ENCODE measurements around the gene PHYH. TPM values are rescaled to one million over a fixed set of nuclear protein-coding genes. Genes with fewer than 3 reads are reported as not detected.

The PHYH gene
- total and polyA plus RNA-seq, 4 donors, result 45.4 to 139 (median 86.8) TPM

DNA sequence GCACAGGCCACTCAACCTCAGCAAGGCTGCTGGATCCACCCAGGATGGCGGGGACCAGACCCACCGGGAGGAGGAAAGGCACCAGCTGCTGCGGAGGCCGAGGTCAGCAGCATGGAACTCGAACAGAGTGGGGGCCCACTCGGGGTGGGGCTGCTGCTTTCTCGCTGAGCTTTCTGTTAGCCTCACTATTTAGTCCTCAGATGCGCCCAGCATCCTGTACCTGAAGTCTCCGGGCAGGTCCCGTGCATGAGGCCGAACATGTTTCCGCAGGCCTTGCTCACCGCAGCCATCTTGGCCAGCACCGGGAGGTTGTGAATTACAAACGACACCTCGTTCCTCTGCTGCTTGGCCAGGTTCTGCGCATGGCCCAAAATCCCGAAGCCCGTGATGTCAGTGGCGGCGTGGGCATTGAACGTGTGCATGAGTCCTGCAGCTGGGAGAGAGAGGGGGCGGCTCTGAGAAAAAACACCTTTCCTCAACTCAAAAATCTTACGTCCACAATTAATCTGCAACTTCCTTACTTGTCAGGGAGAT, 22.8 kb upstream of the PHYH start:
- Histone ChIP-seq H3K27me3 (ENCODE audit: control insufficient read depth in 4 of 4, insufficient read depth in 4 of 4, low read length in 3 of 4) (no peaks in the 10 kb centered on the region), H3K9me3 (ENCODE audit: control insufficient read depth in 4 of 4, low read length in 3 of 4) (no peaks in the 10 kb centered on the region), H3K4me1 (ENCODE audit: control insufficient read depth in 4 of 4, insufficient read depth in 4 of 4, low read length in 3 of 4) (no peaks in the 10 kb centered on the region), H3K9ac (ENCODE audit: low read depth in 1 of 2, low read length in 2 of 2) (no peak overlapping the region), H3K4me3 (ENCODE audit: low read depth in 1 of 3, low read length in 3 of 3) (no peak overlapping the region), H3K27ac (ENCODE audit: low read depth in 1 of 2, low read length in 2 of 2) (no peak overlapping the region), H3K36me3 (ENCODE audit: control insufficient read depth in 4 of 4, insufficient read depth in 3 of 4, low read depth in 1 of 4, low read length in 3 of 4) (peaks cover 26 to 62% (median 31%) of the 10 kb centered on the region in 4 donors)
- WGBS, result 97% methylated on average over 24 of the region's 24 CpGs
- TF ChIP-seq HNF4A (conservative IDR thresholded peaks at IDR 0.05) (no peak), HNF4G (IDR thresholded peaks at IDR 0.05) (no peak), RXRA (IDR thresholded peaks at IDR 0.05) (no peak), RAD21 (IDR thresholded peaks at IDR 0.05) (no peak), YY1 (IDR thresholded peaks at IDR 0.05) (no peak)
- no peak for DNase-seq (ENCODE audit: low spot score)

DNA sequence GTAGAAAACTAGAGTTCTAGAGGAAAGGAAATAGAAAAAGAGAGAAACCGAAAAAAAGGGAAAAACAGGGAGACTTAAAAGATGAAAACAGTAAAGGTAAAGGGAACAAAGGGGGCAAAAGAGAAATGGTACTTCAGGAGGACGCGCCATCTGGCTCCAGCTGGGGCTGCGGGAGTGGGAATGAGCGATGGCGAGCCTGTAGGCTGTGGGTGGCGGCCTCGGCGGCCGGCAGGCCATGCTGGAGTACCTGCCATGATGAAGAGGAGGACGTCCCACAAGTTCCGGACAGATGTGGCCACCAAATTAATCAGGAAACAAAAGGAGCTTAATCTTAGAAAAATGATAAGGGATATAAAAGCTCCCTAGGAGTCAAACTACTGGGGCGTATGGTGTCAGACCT, 21.7 kb upstream of the PHYH start:
- WGBS, result 93% methylated on average over 13 of the region's 13 CpGs
- H3K36me3 ChIP-seq (ENCODE audit: control insufficient read depth in 4 of 4, insufficient read depth in 3 of 4, low read depth in 1 of 4, low read length in 3 of 4), result peaks cover 26 to 55% (median 30%) of the 10 kb centered on the region in 4 donors
- H3K27me3 ChIP-seq (ENCODE audit: control insufficient read depth in 4 of 4, insufficient read depth in 4 of 4, low read length in 3 of 4), result no peaks in the 10 kb centered on the region

More for the DNA sequence above, 21.7 kb upstream of the PHYH start:
- DNase-seq (ENCODE audit: low spot score), result no peak
- Histone ChIP-seq H3K4me3 (ENCODE audit: low read depth in 1 of 3, low read length in 3 of 3) (no peak overlapping the region), H3K9ac (ENCODE audit: low read depth in 1 of 2, low read length in 2 of 2) (no peak overlapping the region), H3K27ac (ENCODE audit: low read depth in 1 of 2, low read length in 2 of 2) (no peak overlapping the region), H3K9me3 (ENCODE audit: control insufficient read depth in 4 of 4, low read length in 3 of 4) (no peaks in the 10 kb centered on the region), H3K4me1 (ENCODE audit: control insufficient read depth in 4 of 4, insufficient read depth in 4 of 4, low read length in 3 of 4) (no peaks in the 10 kb centered on the region)
- TF ChIP-seq, protein P1, sequence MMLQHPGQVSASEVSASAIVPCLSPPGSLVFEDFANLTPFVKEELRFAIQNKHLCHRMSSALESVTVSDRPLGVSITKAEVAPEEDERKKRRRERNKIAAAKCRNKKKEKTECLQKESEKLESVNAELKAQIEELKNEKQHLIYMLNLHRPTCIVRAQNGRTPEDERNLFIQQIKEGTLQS (IDR thresholded peaks at IDR 0.05), result no peak
- TF ChIP-seq, protein P2, sequence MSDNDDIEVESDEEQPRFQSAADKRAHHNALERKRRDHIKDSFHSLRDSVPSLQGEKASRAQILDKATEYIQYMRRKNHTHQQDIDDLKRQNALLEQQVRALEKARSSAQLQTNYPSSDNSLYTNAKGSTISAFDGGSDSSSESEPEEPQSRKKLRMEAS (IDR thresholded peaks at IDR 0.05), result no peak
- TF ChIP-seq RAD21 (IDR thresholded peaks at IDR 0.05), result no peak
- TF ChIP-seq JUND (IDR thresholded peaks at IDR 0.05), result no peak
- TF ChIP-seq, protein P3, sequence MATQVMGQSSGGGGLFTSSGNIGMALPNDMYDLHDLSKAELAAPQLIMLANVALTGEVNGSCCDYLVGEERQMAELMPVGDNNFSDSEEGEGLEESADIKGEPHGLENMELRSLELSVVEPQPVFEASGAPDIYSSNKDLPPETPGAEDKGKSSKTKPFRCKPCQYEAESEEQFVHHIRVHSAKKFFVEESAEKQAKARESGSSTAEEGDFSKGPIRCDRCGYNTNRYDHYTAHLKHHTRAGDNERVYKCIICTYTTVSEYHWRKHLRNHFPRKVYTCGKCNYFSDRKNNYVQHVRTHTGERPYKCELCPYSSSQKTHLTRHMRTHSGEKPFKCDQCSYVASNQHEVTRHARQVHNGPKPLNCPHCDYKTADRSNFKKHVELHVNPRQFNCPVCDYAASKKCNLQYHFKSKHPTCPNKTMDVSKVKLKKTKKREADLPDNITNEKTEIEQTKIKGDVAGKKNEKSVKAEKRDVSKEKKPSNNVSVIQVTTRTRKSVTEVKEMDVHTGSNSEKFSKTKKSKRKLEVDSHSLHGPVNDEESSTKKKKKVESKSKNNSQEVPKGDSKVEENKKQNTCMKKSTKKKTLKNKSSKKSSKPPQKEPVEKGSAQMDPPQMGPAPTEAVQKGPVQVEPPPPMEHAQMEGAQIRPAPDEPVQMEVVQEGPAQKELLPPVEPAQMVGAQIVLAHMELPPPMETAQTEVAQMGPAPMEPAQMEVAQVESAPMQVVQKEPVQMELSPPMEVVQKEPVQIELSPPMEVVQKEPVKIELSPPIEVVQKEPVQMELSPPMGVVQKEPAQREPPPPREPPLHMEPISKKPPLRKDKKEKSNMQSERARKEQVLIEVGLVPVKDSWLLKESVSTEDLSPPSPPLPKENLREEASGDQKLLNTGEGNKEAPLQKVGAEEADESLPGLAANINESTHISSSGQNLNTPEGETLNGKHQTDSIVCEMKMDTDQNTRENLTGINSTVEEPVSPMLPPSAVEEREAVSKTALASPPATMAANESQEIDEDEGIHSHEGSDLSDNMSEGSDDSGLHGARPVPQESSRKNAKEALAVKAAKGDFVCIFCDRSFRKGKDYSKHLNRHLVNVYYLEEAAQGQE (IDR thresholded peaks at IDR 0.05), result no peak
- no peak for TF ChIP-seq TAF1 (conservative IDR thresholded peaks at IDR 0.05)
- TF ChIP-seq NR2F2 (IDR thresholded peaks at IDR 0.05), result no peak
- TF ChIP-seq, protein P4, sequence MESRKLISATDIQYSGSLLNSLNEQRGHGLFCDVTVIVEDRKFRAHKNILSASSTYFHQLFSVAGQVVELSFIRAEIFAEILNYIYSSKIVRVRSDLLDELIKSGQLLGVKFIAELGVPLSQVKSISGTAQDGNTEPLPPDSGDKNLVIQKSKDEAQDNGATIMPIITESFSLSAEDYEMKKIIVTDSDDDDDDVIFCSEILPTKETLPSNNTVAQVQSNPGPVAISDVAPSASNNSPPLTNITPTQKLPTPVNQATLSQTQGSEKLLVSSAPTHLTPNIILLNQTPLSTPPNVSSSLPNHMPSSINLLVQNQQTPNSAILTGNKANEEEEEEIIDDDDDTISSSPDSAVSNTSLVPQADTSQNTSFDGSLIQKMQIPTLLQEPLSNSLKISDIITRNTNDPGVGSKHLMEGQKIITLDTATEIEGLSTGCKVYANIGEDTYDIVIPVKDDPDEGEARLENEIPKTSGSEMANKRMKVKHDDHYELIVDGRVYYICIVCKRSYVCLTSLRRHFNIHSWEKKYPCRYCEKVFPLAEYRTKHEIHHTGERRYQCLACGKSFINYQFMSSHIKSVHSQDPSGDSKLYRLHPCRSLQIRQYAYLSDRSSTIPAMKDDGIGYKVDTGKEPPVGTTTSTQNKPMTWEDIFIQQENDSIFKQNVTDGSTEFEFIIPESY (IDR thresholded peaks at IDR 0.05), result no peak

Data from liver (tissue), 9 donors.